Lung (tissue), 12 donors: ENCODE data around the gene ZNF716. TPM values are rescaled to one million over a fixed set of nuclear protein-coding genes. Genes with fewer than 3 reads are reported as not detected.

ENCODE experiments used
- ATAC-seq: fragments of 200-7000 bp; cut with Tn5 transposase; one replicate; pipeline ENCODE4 v1.9.1; 2020; ENCODE audit warnings: moderate number of reproducible peaks; ENCODE audit not compliant: insufficient read depth, low FRiP score
- DNase-seq, 3 donors: peaks; one replicate each; pipeline ENCODE4 v3.0.0-alpha.2; 2013 to 2017
- H3K27ac ChIP-seq, 2 donors: one replicate each; pipeline ENCODE4 v1.5.1; 2013; ENCODE audit warnings: mild to moderate bottlenecking in 2 of 2, moderate library complexity in 2 of 2, control low read depth in 1 of 2, inconsistent platforms in 1 of 2, low read depth in 1 of 2, low read length in 1 of 2
- H3K27me3 ChIP-seq, 3 donors: one replicate each; pipeline ENCODE4 v1.5.1; 2013; ENCODE audit warnings: low read length in 2 of 3; ENCODE audit not compliant: control insufficient read depth in 3 of 3, insufficient read depth in 3 of 3
- H3K36me3 ChIP-seq, 4 donors: one replicate each; pipeline ENCODE4 v1.5.1; 2013; ENCODE audit warnings: low read length in 4 of 4, mild to moderate bottlenecking in 1 of 4, moderate library complexity in 1 of 4; ENCODE audit not compliant: control insufficient read depth in 4 of 4, insufficient read depth in 4 of 4
- H3K4me1 ChIP-seq, 5 donors: one replicate each; pipeline ENCODE4 v1.5.1; 2013; ENCODE audit warnings: low read length in 5 of 5, mild to moderate bottlenecking in 2 of 5, moderate library complexity in 1 of 5; ENCODE audit not compliant: control insufficient read depth in 5 of 5, insufficient read depth in 5 of 5
- H3K4me3 ChIP-seq: one replicate; pipeline ENCODE4 v1.5.1; 2013; ENCODE audit warnings: mild to moderate bottlenecking, control low read depth, moderate library complexity
- H3K9ac ChIP-seq, 2 donors: one replicate each; pipeline ENCODE4 v1.5.1; 2013; ENCODE audit warnings: low read length in 2 of 2, control low read depth in 1 of 2; ENCODE audit not compliant: insufficient read depth in 1 of 2
- H3K9me3 ChIP-seq, 4 donors: one replicate each; pipeline ENCODE4 v1.5.1; 2013; ENCODE audit warnings: low read length in 3 of 4, mild to moderate bottlenecking in 1 of 4, moderate library complexity in 1 of 4; ENCODE audit not compliant: control insufficient read depth in 4 of 4, insufficient read depth in 3 of 4
- WGBS, 2 donors: extraction: QIAGEN DNeasy Blood & Tissue Kit; methylation state at CpG; one replicate each; pipeline ENCODE4 v1.1.7; 2013; 5-methylcytosine and 5-hydroxymethylcytosine counted together
- polyA plus RNA-seq, 2 donors: library from polyadenylated mRNA; stranded (reverse); fragments of 200-250 nt; gene quantifications; one replicate each; pipeline ENCODE4 v1.2.1, GENCODE V29; 2013
- total RNA-seq, 2 donors: library from RNA; depleted of rRNA in 1 of 2; stranded (reverse); fragments of >200 nt in 1 of 2; gene quantifications; one replicate each; pipeline ENCODE4 v1.2.1, GENCODE V29; 2014 to 2021
- TF ChIP-seq, protein P1 (sequence below): IDR thresholded peaks from 2 replicates; pipeline ENCODE4 v1.5.1; 2012; ENCODE audit warnings: mild to moderate bottlenecking; ENCODE audit errors: control extremely low read depth, extremely low read depth
- donor health status: control.
- donor health status: control.
- donor health status: Bipolar disorder and iron deficiency.
- donor health status: healthy.
- donor health status: DM: yes; HTN: yes; CAD: no.

ZNF716 gene
- total and polyA plus RNA-seq, 4 donors: not detected

DNA sequence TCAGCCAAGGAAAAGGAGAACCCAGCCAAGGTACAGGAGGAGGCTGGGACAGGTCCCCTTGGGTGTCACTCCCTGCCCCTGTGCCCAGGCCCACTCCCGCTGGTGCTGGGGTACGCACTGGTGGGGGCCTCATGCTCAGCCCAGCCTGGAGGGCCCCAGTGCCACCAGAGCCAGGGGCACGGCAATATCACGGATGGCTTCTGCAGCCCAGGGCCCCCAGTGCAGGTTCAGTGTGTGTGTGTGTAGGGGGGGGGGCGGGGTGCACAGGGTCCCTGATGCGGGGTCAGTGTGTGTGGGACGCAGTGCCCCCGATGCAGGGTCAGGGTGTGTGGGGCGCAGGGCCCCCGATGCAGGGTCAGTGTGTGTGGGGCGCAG is 23.4 kb upstream of the ZNF716 start:
- H3K4me1 ChIP-seq: no peaks in the 10 kb centered on the region
- no peaks in the 10 kb centered on the region for H3K36me3 ChIP-seq
- WGBS, 2 donors: 80 to 88% methylated on average over 7 to 11 of the region's 11 CpGs
- H3K4me3 ChIP-seq: no peak overlapping the region
- no peak overlapping the region for H3K27ac ChIP-seq
- no peak for DNase-seq
- no peaks in the 10 kb centered on the region for H3K27me3 ChIP-seq
- TF ChIP-seq, protein P1, sequence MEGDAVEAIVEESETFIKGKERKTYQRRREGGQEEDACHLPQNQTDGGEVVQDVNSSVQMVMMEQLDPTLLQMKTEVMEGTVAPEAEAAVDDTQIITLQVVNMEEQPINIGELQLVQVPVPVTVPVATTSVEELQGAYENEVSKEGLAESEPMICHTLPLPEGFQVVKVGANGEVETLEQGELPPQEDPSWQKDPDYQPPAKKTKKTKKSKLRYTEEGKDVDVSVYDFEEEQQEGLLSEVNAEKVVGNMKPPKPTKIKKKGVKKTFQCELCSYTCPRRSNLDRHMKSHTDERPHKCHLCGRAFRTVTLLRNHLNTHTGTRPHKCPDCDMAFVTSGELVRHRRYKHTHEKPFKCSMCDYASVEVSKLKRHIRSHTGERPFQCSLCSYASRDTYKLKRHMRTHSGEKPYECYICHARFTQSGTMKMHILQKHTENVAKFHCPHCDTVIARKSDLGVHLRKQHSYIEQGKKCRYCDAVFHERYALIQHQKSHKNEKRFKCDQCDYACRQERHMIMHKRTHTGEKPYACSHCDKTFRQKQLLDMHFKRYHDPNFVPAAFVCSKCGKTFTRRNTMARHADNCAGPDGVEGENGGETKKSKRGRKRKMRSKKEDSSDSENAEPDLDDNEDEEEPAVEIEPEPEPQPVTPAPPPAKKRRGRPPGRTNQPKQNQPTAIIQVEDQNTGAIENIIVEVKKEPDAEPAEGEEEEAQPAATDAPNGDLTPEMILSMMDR: no peak
- no peak for ATAC-seq
- no peak overlapping the region for H3K9ac ChIP-seq
- peaks cover 2 to 37% (median 6%) of the 10 kb centered on the region in 4 donors for H3K9me3 ChIP-seq

GRCh38 chr7:57427146-57427545 is 22.8 kb upstream of the ZNF716 start:
- Histone ChIP-seq H3K27me3 (no peaks in the 10 kb centered on the region), H3K9me3 (peaks cover 2 to 36% (median 6%) of the 10 kb centered on the region in 4 donors), H3K27ac (no peak overlapping the region), H3K9ac (no peak overlapping the region), H3K4me1 (no peaks in the 10 kb centered on the region), H3K4me3 (no peak overlapping the region), H3K36me3 (no peaks in the 10 kb centered on the region)
- TF ChIP-seq, protein P1: no peak
- DNase-seq (no peak), ATAC-seq (no peak)
- WGBS, 2 donors: 90 to 92% methylated on average over 10 of the region's 10 CpGs

DNA sequence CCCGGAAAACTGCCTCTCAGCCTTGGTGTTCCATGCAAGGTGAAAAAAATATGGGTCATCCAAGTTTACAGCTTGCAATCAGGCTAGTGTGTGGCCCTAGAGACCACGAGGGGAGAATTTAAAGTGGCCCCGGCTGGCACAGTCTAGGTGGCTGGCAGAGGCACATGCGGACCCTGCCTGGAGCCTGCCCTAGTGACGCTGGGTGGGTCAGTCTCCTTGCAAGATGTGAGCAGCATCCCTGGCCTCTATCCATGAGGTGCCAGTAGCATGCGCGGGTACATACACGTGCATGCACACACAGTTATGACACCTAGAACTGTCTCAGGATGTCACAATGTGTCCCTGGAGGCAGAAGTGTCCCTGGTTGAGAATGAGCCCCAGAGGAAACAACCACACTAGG is 22.4 kb upstream of the ZNF716 start:
- no peak overlapping the region for H3K4me3 ChIP-seq
- H3K27me3 ChIP-seq: no peaks in the 10 kb centered on the region
- H3K9me3 ChIP-seq: peaks cover 2 to 36% (median 8%) of the 10 kb centered on the region in 4 donors
- no peaks in the 10 kb centered on the region for H3K36me3 ChIP-seq
- no peaks in the 10 kb centered on the region for H3K4me1 ChIP-seq
- no peak overlapping the region for H3K27ac ChIP-seq
- TF ChIP-seq, protein P1: no peak
- WGBS, 2 donors: 76 to 87% methylated on average over 8 of the region's 8 CpGs
- ATAC-seq: no peak
- DNase-seq: no peak
- no peak overlapping the region for H3K9ac ChIP-seq

- H3K4me1 ChIP-seq: no peaks in the 10 kb centered on the region
- H3K27me3 ChIP-seq: no peaks in the 10 kb centered on the region
- TF ChIP-seq, protein P1: no peak
- DNase-seq: no peak
- H3K27ac ChIP-seq: no peak overlapping the region
- peaks cover 2 to 17% (median 6%) of the 10 kb centered on the region in 4 donors for H3K9me3 ChIP-seq
- no peak for ATAC-seq
- WGBS, 2 donors: 48 to 56% methylated on average over 3 of the region's 3 CpGs
- H3K36me3 ChIP-seq: no peaks in the 10 kb centered on the region
- no peak overlapping the region for H3K9ac ChIP-seq
- no peak overlapping the region for H3K4me3 ChIP-seq
Measured at GRCh38 chr7:57432583-57432982, 17.4 kb upstream of the ZNF716 start.
